CD4-positive, alpha-beta memory T cell (primary cell): Measurements from ENCODE around the gene APBB1IP. TPM values are rescaled to one million over a fixed set of nuclear protein-coding genes. Genes with fewer than 3 reads are reported as not detected.
"Not testable (repeated sequence)": the region's sequence is repeated elsewhere in the genome, so short reads cannot be mapped to it uniquely, and the experiment has no call there.

Experiments
- CTCF ChIA-PET: fragments of 350-600 bp; sonication (Branson Sonifier 250); formaldehyde crosslinking; loops from one replicate; lab custom pipeline; 2021; ENCODE audit warnings: inconsistent platforms; ENCODE audit not compliant: partially characterized antibody; lab: Charles Lee
- POLR2A ChIA-PET: fragments of 350-600 bp; sonication (Branson Sonifier 250); formaldehyde crosslinking; loops from one replicate; lab custom pipeline; 2021; ENCODE audit not compliant: partially characterized antibody; lab: Charles Lee
- DNase-seq, 5 donors: peaks; one replicate each; pipeline versions ENCODE4 v3.0.0 to v3.0.0-alpha.2; 2020 to 2022; ENCODE audit warnings: mixed read lengths in 1 of 5
- H3K27ac ChIP-seq: one replicate; pipeline ENCODE4 v1.7.0; 2013; ENCODE audit warnings: low read depth, low read length
- H3K27me3 ChIP-seq: 2 replicates; pipeline ENCODE4 v1.7.0; 2013; ENCODE audit warnings: mild to moderate bottlenecking, low read length, moderate library complexity; ENCODE audit not compliant: insufficient read depth
- H3K36me3 ChIP-seq: 2 replicates; pipeline ENCODE4 v1.7.0; 2013; ENCODE audit warnings: mild to moderate bottlenecking, low read length, moderate library complexity; ENCODE audit not compliant: insufficient read depth
- H3K4me1 ChIP-seq: 2 replicates; pipeline ENCODE4 v1.7.0; 2013; ENCODE audit warnings: mild to moderate bottlenecking, low read length, moderate library complexity; ENCODE audit not compliant: insufficient read depth
- H3K4me3 ChIP-seq, 2 donors: one replicate each; pipeline ENCODE4 v1.7.0; 2013; ENCODE audit warnings: low read length in 2 of 2, mild to moderate bottlenecking in 1 of 2
- H3K9me3 ChIP-seq, 2 donors: one replicate each; pipeline ENCODE4 v1.7.0; 2013; ENCODE audit warnings: low read length in 2 of 2, control low read depth in 1 of 2; ENCODE audit not compliant: control insufficient read depth in 1 of 2
- H3K27ac Mint-ChIP-seq, 7 donors: one replicate each; pipeline ENCODE4 v1.8.0; 2020 to 2021; ENCODE audit warnings: mixed read lengths in 7 of 7, mild to moderate bottlenecking in 6 of 7, inconsistent platforms in 3 of 7, moderate library complexity in 3 of 7
- H3K27me3 Mint-ChIP-seq, 2 donors: one replicate each; pipeline ENCODE4 v1.8.0; 2020 to 2021; ENCODE audit warnings: mixed read lengths in 2 of 2
- H3K36me3 Mint-ChIP-seq, 2 donors: one replicate each; pipeline ENCODE4 v1.8.0; 2020 to 2021; ENCODE audit warnings: mixed read lengths in 2 of 2, inconsistent platforms in 1 of 2, mild to moderate bottlenecking in 1 of 2
- H3K4me1 Mint-ChIP-seq, 4 donors: one replicate each; pipeline ENCODE4 v1.8.0; 2020 to 2021; ENCODE audit warnings: mixed read lengths in 4 of 4, mild to moderate bottlenecking in 1 of 4
- H3K4me3 Mint-ChIP-seq, 8 donors: one replicate each; pipeline ENCODE4 v1.8.0; 2020 to 2021; ENCODE audit warnings: mixed read lengths in 8 of 8, mild to moderate bottlenecking in 7 of 8, moderate library complexity in 6 of 8, inconsistent platforms in 3 of 8
- H3K9me3 Mint-ChIP-seq, 8 donors: one replicate each; pipeline ENCODE4 v1.8.0; 2020 to 2021; ENCODE audit warnings: mixed read lengths in 8 of 8, mild to moderate bottlenecking in 5 of 8, inconsistent platforms in 3 of 8, moderate library complexity in 1 of 8
- intact Hi-C: fragments of 100-400 bp; cut with micrococcal nuclease; formaldehyde crosslinking; loops from one replicate; pipeline ENCODE4 v1.15.1; 2023
- polyA plus RNA-seq, 2 donors: library from polyadenylated mRNA; unstranded; fragments of 300-500 nt; fragmentation: Illumina TruSeq; gene quantifications; one replicate each; pipeline ENCODE4 v1.2.3, GENCODE V29; 2021
- total RNA-seq, 2 experiments: library from RNA; stranded (reverse); gene quantifications; one replicate each; pipeline ENCODE4 v1.2.3, GENCODE V29; 2021

APBB1IP gene
- total and polyA plus RNA-seq, 4 experiments from 2014 or later, result 30.6 to 106 (median 95.7) TPM

- Histone ChIP-seq H3K36me3 (no peaks in the 10 kb centered on the region), H3K27ac (peak overlapping the region; percentile 73), H3K9me3 (no peaks in the 10 kb centered on the region), H3K27me3 (no peaks in the 10 kb centered on the region), H3K4me1 (peaks cover 85% of the 10 kb centered on the region), H3K4me3 (no peak overlapping the region)
- peak in 1 of 5 donors; percentile 39 for DNase-seq
- peaks cover 9 to 26% of the 10 kb centered on the region in 2 donors for H3K36me3 Mint-ChIP-seq
- H3K9me3 Mint-ChIP-seq, result no peaks in the 10 kb centered on the region
- no peaks in the 10 kb centered on the region for H3K27me3 Mint-ChIP-seq
- peaks cover 54 to 71% (median 63%) of the 10 kb centered on the region in 4 donors for H3K4me1 Mint-ChIP-seq
- intact Hi-C loops, result loop anchor here (5.0 to 10.0 kb wide), 2 partner anchors 61 to 1848 kb away; no protein-coding TSS in a partner anchor
- ChIA-PET POLR2A (interaction anchor here (1.0 to 9.0 kb wide), 9 partner anchors 10 to 48 kb away, joined by 3 to 167 read pairs (median 5); partner anchors contain the start of gene APBB1IP), CTCF (interaction anchor here (0.7 to 1.6 kb wide), 3 partner anchors 12 to 18 kb away, joined by 5 to 7 read pairs (median 7); no protein-coding TSS in a partner anchor)
- peak overlapping the region; percentile 94 to 97 (median 95) for H3K27ac Mint-ChIP-seq
- H3K4me3 Mint-ChIP-seq, result peak overlapping the region; percentile 43 to 77 (median 68)
Measured at GRCh38 chr10:26486304-26486703, 48.2 kb downstream of the APBB1IP start.

- DNase-seq, result peak; percentile 58 to 91 (median 70)
- no peaks in the 10 kb centered on the region for H3K27me3 Mint-ChIP-seq
- no peaks in the 10 kb centered on the region for H3K9me3 ChIP-seq
- no peaks in the 10 kb centered on the region for H3K27me3 ChIP-seq
- H3K27ac Mint-ChIP-seq, result peak overlapping the region; percentile 94 to 97 (median 95)
- peak overlapping the region; percentile 55 to 77 (median 68) for H3K4me3 Mint-ChIP-seq
- peak overlapping the region; percentile 73 for H3K27ac ChIP-seq
- ChIA-PET POLR2A (interaction anchor here (1.0 to 9.0 kb wide), 9 partner anchors 11 to 49 kb away, joined by 3 to 167 read pairs (median 8); partner anchors contain the start of gene APBB1IP), CTCF (interaction anchor here (0.7 to 1.6 kb wide), 4 partner anchors 9 to 19 kb away, joined by 3 to 7 read pairs (median 6); no protein-coding TSS in a partner anchor)
- peaks cover 53 to 67% (median 58%) of the 10 kb centered on the region in 4 donors for H3K4me1 Mint-ChIP-seq
- peak overlapping the region in 1 of 2 donors; percentile 49 for H3K4me3 ChIP-seq
- H3K36me3 ChIP-seq, result peaks cover 3% of the 10 kb centered on the region
- intact Hi-C loops, result loop anchor here (1.0 to 10.0 kb wide), 6 partner anchors 8 to 1848 kb away; partner anchors contain the start of gene APBB1IP
- H3K4me1 ChIP-seq, result peaks cover 76% of the 10 kb centered on the region
- H3K36me3 Mint-ChIP-seq, result peaks cover 14 to 26% of the 10 kb centered on the region in 2 donors
- H3K9me3 Mint-ChIP-seq, result no peaks in the 10 kb centered on the region
Measured at GRCh38 chr10:26486990-26487850, 49.1 kb downstream of the APBB1IP start.

- peaks cover 13% of the 10 kb centered on the region for H3K36me3 ChIP-seq
- Mint-ChIP-seq H3K4me1 (peaks cover 49 to 60% (median 53%) of the 10 kb centered on the region in 4 donors), H3K4me3 (peak overlapping the region in 5 of 8 donors; percentile 12 to 81 (median 22)), H3K36me3 (peaks cover 25 to 35% of the 10 kb centered on the region in 2 donors), H3K27me3 (no peaks in the 10 kb centered on the region), H3K27ac (peak overlapping the region; percentile 82 to 97 (median 95)), H3K9me3 (no peaks in the 10 kb centered on the region)
- peak overlapping the region; percentile 73 for H3K27ac ChIP-seq
- ChIA-PET CTCF (interaction anchor here (0.7 to 1.3 kb wide), 2 partner anchors 8 to 20 kb away, joined by 3 to 4 read pairs; no protein-coding TSS in a partner anchor), POLR2A (interaction anchor here (1.3 to 9.0 kb wide), 2 partner anchors 20 to 50 kb away, joined by 8 to 167 read pairs; partner anchors contain the start of gene APBB1IP)
- peak in 1 of 5 donors; percentile 44 for DNase-seq
- intact Hi-C loops, result loop anchor here (5.0 to 10.0 kb wide), 2 partner anchors 59 to 1846 kb away; no protein-coding TSS in a partner anchor
- H3K27me3 ChIP-seq, result no peaks in the 10 kb centered on the region
- H3K4me3 ChIP-seq, result no peak overlapping the region
- H3K4me1 ChIP-seq, result peaks cover 66% of the 10 kb centered on the region
- no peaks in the 10 kb centered on the region for H3K9me3 ChIP-seq
Measured at GRCh38 chr10:26488344-26488743, 50.2 kb downstream of the APBB1IP start.

GRCh38 chr10:26489081-26489480 lies 50.9 kb downstream of the APBB1IP start:
- H3K27ac ChIP-seq, result peak overlapping the region; percentile 17
- POLR2A ChIA-PET, result interaction anchor here (1.0 to 2.4 kb wide), 3 partner anchors 17 to 51 kb away, joined by 3 to 20 read pairs (median 4); partner anchors contain the start of gene APBB1IP

GRCh38 chr10:26490367-26490766 lies 52.2 kb downstream of the APBB1IP start:
- H3K4me3 ChIP-seq, H3K9me3 Mint-ChIP-seq, intact Hi-C loops, H3K4me3 Mint-ChIP-seq, H3K27ac ChIP-seq, H3K27me3 Mint-ChIP-seq, H3K27me3 ChIP-seq, H3K9me3 ChIP-seq, DNase-seq: not testable (repeated sequence)
- ChIA-PET CTCF (interaction anchor here (1.0 to 1.6 kb wide), 3 partner anchors 9 to 13 kb away, joined by 3 to 5 read pairs (median 4); no protein-coding TSS in a partner anchor), POLR2A (interaction anchor here (0.8 to 2.4 kb wide), 4 partner anchors 16 to 52 kb away, joined by 3 to 20 read pairs (median 4); partner anchors contain the start of gene APBB1IP)
- Mint-ChIP-seq H3K36me3 (peaks cover 37 to 51% of the 10 kb centered on the region in 2 donors), H3K4me1 (peaks cover 41 to 50% (median 45%) of the 10 kb centered on the region in 4 donors), H3K27ac (peak overlapping the region in 1 of 7 donors; percentile 29)
- Histone ChIP-seq H3K36me3 (peaks cover 26% of the 10 kb centered on the region), H3K4me1 (peaks cover 48% of the 10 kb centered on the region)

More at GRCh38 chr10:26489081-26489480, 50.9 kb downstream of the APBB1IP start:
- Mint-ChIP-seq H3K36me3 (peaks cover 32 to 42% of the 10 kb centered on the region in 2 donors), H3K4me3 (peak overlapping the region in 5 of 8 donors; percentile 2 to 81 (median 46)), H3K4me1 (peaks cover 44 to 55% (median 49%) of the 10 kb centered on the region in 4 donors), H3K9me3 (no peaks in the 10 kb centered on the region), H3K27me3 (no peaks in the 10 kb centered on the region), H3K27ac (peak overlapping the region; percentile 61 to 97 (median 95))
- H3K9me3 ChIP-seq, result no peaks in the 10 kb centered on the region
- intact Hi-C loops, result loop anchor here (5.0 to 10.0 kb wide), 2 partner anchors 58 to 1846 kb away; no protein-coding TSS in a partner anchor
- peaks cover 18% of the 10 kb centered on the region for H3K36me3 ChIP-seq
- CTCF ChIA-PET, result interaction anchor here (1.3 kb wide), 1 partner anchor 21 kb away, joined by 4 read pairs; no protein-coding TSS in a partner anchor
- H3K27me3 ChIP-seq, result no peaks in the 10 kb centered on the region
- H3K4me3 ChIP-seq, result no peak overlapping the region
- DNase-seq, result no peak
- H3K4me1 ChIP-seq, result peaks cover 58% of the 10 kb centered on the region

GRCh38 chr10:26491276-26491675 lies 53.1 kb downstream of the APBB1IP start:
- ChIA-PET POLR2A (interaction anchor here (1.2 kb wide), 1 partner anchor 25 kb away, joined by 3 read pairs; no protein-coding TSS in a partner anchor), CTCF (interaction anchor here (1.0 to 1.6 kb wide), 2 partner anchors 10 to 12 kb away, joined by 3 to 5 read pairs; no protein-coding TSS in a partner anchor)
- Histone ChIP-seq H3K27me3 (no peaks in the 10 kb centered on the region), H3K9me3 (no peaks in the 10 kb centered on the region), H3K36me3 (peaks cover 31% of the 10 kb centered on the region), H3K4me1 (peaks cover 39% of the 10 kb centered on the region), H3K4me3 (no peak overlapping the region), H3K27ac (no peak overlapping the region)
- H3K36me3 Mint-ChIP-seq, result peaks cover 44 to 57% of the 10 kb centered on the region in 2 donors
- H3K27ac Mint-ChIP-seq, result peak overlapping the region in 1 of 7 donors; percentile 12
- no peaks in the 10 kb centered on the region for H3K9me3 Mint-ChIP-seq
- H3K4me1 Mint-ChIP-seq, result peaks cover 34 to 41% (median 37%) of the 10 kb centered on the region in 4 donors
- DNase-seq, result no peak
- H3K4me3 Mint-ChIP-seq, result no peak overlapping the region
- H3K27me3 Mint-ChIP-seq, result no peaks in the 10 kb centered on the region
- intact Hi-C loops, result no loop called here
